CD4-positive, alpha-beta memory T cell (primary cell): ENCODE data around the gene PSMA3. TPM values are rescaled to one million over a fixed set of nuclear protein-coding genes. Genes with fewer than 3 reads are reported as not detected.
"Not testable (repeated sequence)": the region's sequence is repeated elsewhere in the genome, so short reads cannot be mapped to it uniquely, and the experiment has no call there.

Experiments used
- CTCF ChIA-PET: fragments of 350-600 bp; sonication (Branson Sonifier 250); formaldehyde crosslinking; loops from one replicate; lab custom pipeline; 2021; ENCODE audit warnings: inconsistent platforms; ENCODE audit not compliant: partially characterized antibody; lab: Charles Lee
- POLR2A ChIA-PET: fragments of 350-600 bp; sonication (Branson Sonifier 250); formaldehyde crosslinking; loops from one replicate; lab custom pipeline; 2021; ENCODE audit not compliant: partially characterized antibody; lab: Charles Lee
- DNase-seq, 5 donors: peaks; one replicate each; pipeline versions ENCODE4 v3.0.0 to v3.0.0-alpha.2; 2020 to 2022; ENCODE audit warnings: mixed read lengths in 1 of 5
- H3K27ac ChIP-seq: one replicate; pipeline ENCODE4 v1.7.0; 2013; ENCODE audit warnings: low read depth, low read length
- H3K27me3 ChIP-seq: 2 replicates; pipeline ENCODE4 v1.7.0; 2013; ENCODE audit warnings: mild to moderate bottlenecking, low read length, moderate library complexity; ENCODE audit not compliant: insufficient read depth
- H3K36me3 ChIP-seq: 2 replicates; pipeline ENCODE4 v1.7.0; 2013; ENCODE audit warnings: mild to moderate bottlenecking, low read length, moderate library complexity; ENCODE audit not compliant: insufficient read depth
- H3K4me1 ChIP-seq: 2 replicates; pipeline ENCODE4 v1.7.0; 2013; ENCODE audit warnings: mild to moderate bottlenecking, low read length, moderate library complexity; ENCODE audit not compliant: insufficient read depth
- H3K4me3 ChIP-seq, 2 donors: one replicate each; pipeline ENCODE4 v1.7.0; 2013; ENCODE audit warnings: low read length in 2 of 2, mild to moderate bottlenecking in 1 of 2
- H3K9me3 ChIP-seq, 2 donors: one replicate each; pipeline ENCODE4 v1.7.0; 2013; ENCODE audit warnings: low read length in 2 of 2, control low read depth in 1 of 2; ENCODE audit not compliant: control insufficient read depth in 1 of 2
- H3K27ac Mint-ChIP-seq, 7 donors: one replicate each; pipeline ENCODE4 v1.8.0; 2020 to 2021; ENCODE audit warnings: mixed read lengths in 7 of 7, mild to moderate bottlenecking in 6 of 7, inconsistent platforms in 3 of 7, moderate library complexity in 3 of 7
- H3K27me3 Mint-ChIP-seq, 2 donors: one replicate each; pipeline ENCODE4 v1.8.0; 2020 to 2021; ENCODE audit warnings: mixed read lengths in 2 of 2
- H3K36me3 Mint-ChIP-seq, 2 donors: one replicate each; pipeline ENCODE4 v1.8.0; 2020 to 2021; ENCODE audit warnings: mixed read lengths in 2 of 2, inconsistent platforms in 1 of 2, mild to moderate bottlenecking in 1 of 2
- H3K4me1 Mint-ChIP-seq, 4 donors: one replicate each; pipeline ENCODE4 v1.8.0; 2020 to 2021; ENCODE audit warnings: mixed read lengths in 4 of 4, mild to moderate bottlenecking in 1 of 4
- H3K4me3 Mint-ChIP-seq, 8 donors: one replicate each; pipeline ENCODE4 v1.8.0; 2020 to 2021; ENCODE audit warnings: mixed read lengths in 8 of 8, mild to moderate bottlenecking in 7 of 8, moderate library complexity in 6 of 8, inconsistent platforms in 3 of 8
- H3K9me3 Mint-ChIP-seq, 8 donors: one replicate each; pipeline ENCODE4 v1.8.0; 2020 to 2021; ENCODE audit warnings: mixed read lengths in 8 of 8, mild to moderate bottlenecking in 5 of 8, inconsistent platforms in 3 of 8, moderate library complexity in 1 of 8
- intact Hi-C: fragments of 100-400 bp; cut with micrococcal nuclease; formaldehyde crosslinking; loops from one replicate; pipeline ENCODE4 v1.15.1; 2023
- polyA plus RNA-seq, 2 donors: library from polyadenylated mRNA; unstranded; fragments of 300-500 nt; fragmentation: Illumina TruSeq; gene quantifications; one replicate each; pipeline ENCODE4 v1.2.3, GENCODE V29; 2021
- total RNA-seq, 2 experiments: library from RNA; stranded (reverse); gene quantifications; one replicate each; pipeline ENCODE4 v1.2.3, GENCODE V29; 2021

The PSMA3 gene
- total and polyA plus RNA-seq, 4 experiments from 2014 or later = 133 to 180 (median 152) TPM

DNA sequence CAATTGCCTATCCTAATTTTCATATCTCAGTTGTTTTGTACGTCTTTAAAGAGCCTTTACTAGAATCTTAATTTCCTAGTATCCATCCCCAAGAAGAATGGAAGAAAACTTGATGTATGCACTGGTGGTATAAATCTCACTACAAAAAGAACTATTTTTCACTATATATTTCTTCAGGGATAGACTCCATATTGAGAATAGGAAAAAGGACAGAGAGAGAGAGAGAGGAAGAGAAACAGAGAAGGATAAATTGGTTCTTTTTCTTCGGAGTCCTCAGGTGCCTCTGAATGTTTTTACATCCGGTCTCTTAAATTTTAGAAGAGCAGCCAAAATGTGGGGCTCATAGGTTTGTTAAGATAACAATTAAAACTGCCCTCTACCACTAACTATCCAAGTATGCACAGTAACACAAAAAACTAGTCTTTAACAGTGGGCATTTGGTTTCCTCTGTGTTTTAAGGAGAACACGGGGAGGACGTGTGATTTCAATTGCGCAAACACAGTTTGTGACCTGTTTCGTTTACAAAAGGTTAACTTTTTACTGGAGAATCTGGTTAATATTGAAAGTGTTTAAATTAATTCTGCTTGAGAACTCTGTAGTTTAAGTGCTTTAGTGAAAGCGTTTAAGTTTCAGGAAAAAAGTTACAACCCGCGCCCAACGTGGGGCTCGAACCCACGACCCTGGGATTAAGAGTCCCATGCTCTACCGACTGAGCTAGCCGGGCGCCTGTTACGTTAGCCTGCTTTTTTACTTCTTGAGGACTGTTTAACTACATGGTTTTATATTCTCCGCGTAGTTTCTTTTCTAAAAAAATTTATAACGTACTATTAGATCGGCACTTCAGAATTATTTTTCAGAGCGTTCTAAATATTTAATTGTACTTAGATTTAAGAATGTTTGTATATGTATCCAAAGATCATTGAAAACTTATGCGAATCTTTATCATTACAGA lies 5.1 kb upstream of the PSMA3 start:
- H3K4me3 ChIP-seq = peak overlapping the region; percentile 82 to 84
- Mint-ChIP-seq H3K4me1 (peaks cover 17 to 23% (median 20%) of the 10 kb centered on the region in 4 donors), H3K4me3 (no peak overlapping the region), H3K9me3 (peaks cover 0 to 6% (median 0%) of the 10 kb centered on the region in 8 donors), H3K36me3 (peaks cover 0 to 7% of the 10 kb centered on the region in 2 donors), H3K27ac (no peak overlapping the region), H3K27me3 (peaks cover 0 to 2% of the 10 kb centered on the region in 2 donors)
- peaks cover 11% of the 10 kb centered on the region for H3K4me1 ChIP-seq
- POLR2A ChIA-PET = interaction anchor here (0.5 to 3.1 kb wide), 6 partner anchors 15 to 188 kb away, joined by 3 to 34 read pairs (median 7); partner anchors contain the start of genes ACTR10, ARID4A, KIAA0586 and TIMM9
- no peaks in the 10 kb centered on the region for H3K9me3 ChIP-seq
- H3K27ac ChIP-seq = peak overlapping the region; percentile 57
- CTCF ChIA-PET = interaction anchor here (1.0 kb wide), 1 partner anchor 59 kb away, joined by 3 read pairs; the partner anchor contains the start of gene ARID4A
- H3K36me3 ChIP-seq = no peaks in the 10 kb centered on the region
- intact Hi-C loops = loop anchor here (1.0 kb wide), 5 partner anchors 39 to 188 kb away; partner anchors contain the start of genes ACTR10, ARID4A, KIAA0586 and TIMM9
- H3K27me3 ChIP-seq = no peaks in the 10 kb centered on the region
- DNase-seq = peak; percentile 84 to 88 (median 87)

GRCh38 chr14:58243790-58244555 lies 670 bp upstream of the PSMA3 start:
- Histone ChIP-seq H3K27me3 (no peaks in the 10 kb centered on the region), H3K27ac (peak overlapping the region; percentile 96), H3K36me3 (no peaks in the 10 kb centered on the region), H3K9me3 (no peaks in the 10 kb centered on the region), H3K4me1 (peaks cover 40% of the 10 kb centered on the region), H3K4me3 (peak overlapping the region; percentile 57 to 90)
- Mint-ChIP-seq H3K4me3 (peak overlapping the region; percentile 96 to 99 (median 98)), H3K27ac (peak overlapping the region; percentile 98 to 99 (median 99)), H3K36me3 (peaks cover 0 to 33% of the 10 kb centered on the region in 2 donors), H3K4me1 (peaks cover 35 to 57% (median 46%) of the 10 kb centered on the region in 4 donors), H3K27me3 (peaks cover 0 to 2% of the 10 kb centered on the region in 2 donors), H3K9me3 (peaks cover 0 to 9% (median 0%) of the 10 kb centered on the region in 8 donors)
- POLR2A ChIA-PET = interaction anchor here (0.6 to 4.3 kb wide), 16 partner anchors 10 to 191 kb away, joined by 3 to 91 read pairs (median 4); partner anchors contain the start of genes ACTR10, ARID4A, KIAA0586 and TIMM9
- intact Hi-C loops = loop anchor here (1.0 kb wide), 4 partner anchors 44 to 183 kb away; partner anchors contain the start of genes ACTR10, ARID4A, KIAA0586 and TIMM9
- CTCF ChIA-PET = interaction anchor here (1.0 kb wide), 1 partner anchor 56 kb away, joined by 3 read pairs; no protein-coding TSS in a partner anchor
- no peak for DNase-seq

DNA sequence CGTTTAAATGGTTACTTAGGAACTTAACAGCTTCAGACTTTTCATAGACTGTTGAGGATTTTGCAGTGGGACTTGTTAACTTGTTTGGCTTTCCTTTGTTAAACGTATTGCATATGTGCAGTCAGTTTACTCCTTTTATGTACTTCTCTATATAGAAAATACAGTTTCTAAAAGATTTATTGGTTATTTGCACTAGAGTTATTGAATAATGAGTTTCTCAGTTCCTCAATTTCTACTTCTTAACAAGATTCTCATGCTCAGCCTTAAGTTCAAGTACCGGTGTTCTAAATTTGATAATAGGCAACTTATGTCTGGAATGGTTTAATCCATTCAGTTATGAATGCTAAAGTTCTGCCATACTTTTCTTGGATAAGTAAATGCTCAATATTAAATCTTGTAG lies 919 bp downstream of the PSMA3 start:
- Mint-ChIP-seq H3K27me3 (no peaks in the 10 kb centered on the region), H3K4me1 (peaks cover 35 to 64% (median 48%) of the 10 kb centered on the region in 4 donors), H3K9me3 (peaks cover 0 to 3% (median 0%) of the 10 kb centered on the region in 8 donors), H3K27ac (peak overlapping the region in 6 of 7 donors; percentile 98 to 99 (median 98)), H3K4me3 (peak overlapping the region; percentile 96 to 99 (median 98)), H3K36me3 (peaks cover 5 to 37% of the 10 kb centered on the region in 2 donors)
- Histone ChIP-seq H3K36me3 (no peaks in the 10 kb centered on the region), H3K4me1 (peaks cover 45% of the 10 kb centered on the region), H3K27me3 (no peaks in the 10 kb centered on the region), H3K27ac (peak overlapping the region; percentile 96), H3K9me3 (no peaks in the 10 kb centered on the region), H3K4me3 (peak overlapping the region; percentile 98 to 100)
- ChIA-PET CTCF (no interaction called here), POLR2A (interaction anchor here (1.1 to 4.3 kb wide), 11 partner anchors 8 to 182 kb away, joined by 3 to 91 read pairs (median 7); partner anchors contain the start of genes ACTR10, ARID4A, KIAA0586 and TIMM9)
- intact Hi-C loops = no loop called here
- DNase-seq = no peak

DNA sequence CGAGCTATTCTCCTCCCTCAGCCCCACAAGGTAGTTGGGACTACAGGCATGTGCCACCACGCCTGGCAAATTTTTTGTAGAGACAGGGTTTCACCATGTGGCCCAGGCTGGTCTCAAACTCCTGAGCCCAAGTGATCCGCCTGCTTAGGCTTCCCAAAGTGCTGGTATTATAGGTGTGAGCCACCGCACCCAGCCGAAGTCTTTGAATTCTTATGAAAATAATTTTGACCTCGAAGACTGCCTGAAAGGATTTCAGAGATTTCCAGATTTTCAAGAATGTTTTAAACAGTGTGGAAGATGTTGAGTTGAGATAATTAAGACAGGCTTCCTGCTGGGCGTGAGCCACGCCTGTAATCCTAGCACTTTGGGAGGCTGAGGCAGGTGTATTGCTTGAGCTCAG lies 5.0 kb downstream of the PSMA3 start:
- DNase-seq = no peak
- intact Hi-C loops = no loop called here
- CTCF ChIA-PET = no interaction called here
- Histone ChIP-seq H3K36me3 (peaks cover 13% of the 10 kb centered on the region), H3K27me3 (no peaks in the 10 kb centered on the region), H3K27ac (no peak overlapping the region), H3K4me1 (peaks cover 36% of the 10 kb centered on the region), H3K9me3 (no peaks in the 10 kb centered on the region), H3K4me3 (no peak overlapping the region)
- Mint-ChIP-seq H3K36me3 (peaks cover 23 to 55% of the 10 kb centered on the region in 2 donors), H3K27ac (no peak overlapping the region), H3K4me1 (peaks cover 29 to 59% (median 39%) of the 10 kb centered on the region in 4 donors), H3K9me3 (peaks cover 0 to 2% (median 0%) of the 10 kb centered on the region in 8 donors), H3K4me3 (no peak overlapping the region), H3K27me3 (no peaks in the 10 kb centered on the region)
- POLR2A ChIA-PET = interaction anchor here (1.5 kb wide), 1 partner anchor 48 kb away, joined by 6 read pairs; the partner anchor contains the start of gene ARID4A

DNA sequence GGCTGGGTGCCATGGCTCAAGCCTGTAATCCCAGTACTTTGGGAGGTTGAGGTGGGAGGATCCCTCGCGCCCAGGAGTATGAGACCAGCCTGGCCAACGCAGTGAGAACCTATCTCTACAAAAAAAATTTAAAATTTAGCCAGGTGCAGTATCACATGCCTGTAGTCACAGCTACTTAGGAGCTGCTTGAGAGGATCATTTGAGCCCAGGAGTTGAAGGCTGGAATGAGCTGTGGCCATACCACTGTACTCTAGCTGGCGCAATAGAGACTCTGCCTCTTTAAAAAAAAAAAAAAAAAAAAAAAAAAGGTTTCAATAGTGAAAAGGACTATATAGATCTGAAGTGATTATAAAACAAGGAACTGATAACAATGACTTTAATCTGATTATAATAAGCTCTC lies 13.5 kb downstream of the PSMA3 start:
- H3K36me3 Mint-ChIP-seq = peaks cover 26 to 56% of the 10 kb centered on the region in 2 donors
- no peak for DNase-seq
- Histone ChIP-seq H3K36me3 (peaks cover 38% of the 10 kb centered on the region), H3K4me3 (no peak overlapping the region), H3K27ac (no peak overlapping the region), H3K27me3 (no peaks in the 10 kb centered on the region), H3K9me3 (no peaks in the 10 kb centered on the region), H3K4me1 (no peaks in the 10 kb centered on the region)
- no peaks in the 10 kb centered on the region for H3K27me3 Mint-ChIP-seq
- H3K4me3 Mint-ChIP-seq = no peak overlapping the region
- CTCF ChIA-PET = no interaction called here
- intact Hi-C loops = no loop called here
- H3K27ac Mint-ChIP-seq = peak overlapping the region in 4 of 7 donors; percentile 6 to 59 (median 32)
- POLR2A ChIA-PET = interaction anchor here (0.9 to 1.6 kb wide), 2 partner anchors 29 to 40 kb away, joined by 3 to 11 read pairs; partner anchors contain the start of gene ARID4A
- H3K4me1 Mint-ChIP-seq = peaks cover 9 to 20% (median 11%) of the 10 kb centered on the region in 4 donors
- no peaks in the 10 kb centered on the region for H3K9me3 Mint-ChIP-seq

GRCh38 chr14:58262005-58262404 lies 17.4 kb downstream of the PSMA3 start:
- POLR2A ChIA-PET = interaction anchor here (0.6 kb wide), 1 partner anchor 21 kb away, joined by 3 read pairs; no protein-coding TSS in a partner anchor
- H3K4me3 Mint-ChIP-seq, DNase-seq, H3K4me3 ChIP-seq, H3K27me3 Mint-ChIP-seq, H3K9me3 ChIP-seq, H3K27me3 ChIP-seq, intact Hi-C loops, H3K4me1 ChIP-seq, H3K9me3 Mint-ChIP-seq, H3K27ac ChIP-seq, CTCF ChIA-PET: not testable (repeated sequence)
- H3K36me3 Mint-ChIP-seq = peaks cover 33 to 71% of the 10 kb centered on the region in 2 donors
- peaks cover 65% of the 10 kb centered on the region for H3K36me3 ChIP-seq
- peak overlapping the region in 1 of 7 donors; percentile 24 for H3K27ac Mint-ChIP-seq
- peaks cover 10 to 15% (median 12%) of the 10 kb centered on the region in 4 donors for H3K4me1 Mint-ChIP-seq
